Peyer's patch (tissue), 4 donors: ENCODE data around the gene COPS9.

Experiments used
- POLR2A ChIP-seq, 2 donors: fragments of 450-650 bp; IDR thresholded peaks; one replicate each; pipeline ENCODE4 v1.5.1; 2017; ENCODE audit warnings: antibody characterized with exemption in 2 of 2, mild to moderate bottlenecking in 2 of 2, moderate library complexity in 2 of 2
- TF ChIP-seq, protein P1 (sequence below), 6 experiments: fragments of 450-650 bp in 4 of 6; fragments of 200-600 bp in 2 of 6; sonication (generic) in 1 of 6; IDR thresholded peaks; one replicate each; pipeline ENCODE4 v1.5.1; 2017 to 2019; ENCODE audit warnings: antibody characterized with exemption in 6 of 6, mild to moderate bottlenecking in 3 of 6, moderate library complexity in 1 of 6

DNA sequence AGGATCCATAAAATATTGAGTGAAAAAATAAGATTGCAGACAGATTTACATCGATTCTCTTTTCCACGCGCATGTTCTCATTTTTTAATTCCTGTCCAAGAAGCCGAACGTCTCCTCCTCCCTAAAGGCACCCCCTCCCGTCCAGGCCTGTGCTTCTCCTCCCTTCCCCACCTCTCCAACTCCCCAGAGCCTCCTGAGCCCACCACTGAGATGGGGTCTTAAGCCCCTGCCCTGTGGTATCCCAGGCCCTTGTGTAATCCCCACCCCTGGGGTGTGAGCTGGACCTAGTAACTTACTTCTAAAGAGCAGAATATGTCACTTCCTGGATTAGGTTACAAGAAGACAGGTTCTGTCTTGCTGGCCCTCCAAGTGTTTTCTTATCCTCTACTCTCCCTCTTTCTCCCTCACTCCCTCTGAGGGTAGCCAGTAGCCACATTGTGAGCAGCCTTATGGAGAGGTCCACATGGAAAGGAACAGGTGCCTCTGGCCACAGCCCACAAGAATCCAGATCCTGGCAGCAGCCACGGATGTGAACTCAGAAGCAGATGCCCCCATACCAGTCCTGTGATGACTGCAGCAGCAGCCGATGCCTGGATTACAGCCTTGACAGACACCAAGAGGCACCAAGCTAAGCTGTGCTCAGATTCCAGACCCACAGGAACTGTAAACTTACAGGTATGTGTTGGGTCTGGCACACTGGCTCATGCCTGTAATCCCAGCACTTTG, 44.0 kb upstream of the COPS9 start:
- TF ChIP-seq, protein P1, sequence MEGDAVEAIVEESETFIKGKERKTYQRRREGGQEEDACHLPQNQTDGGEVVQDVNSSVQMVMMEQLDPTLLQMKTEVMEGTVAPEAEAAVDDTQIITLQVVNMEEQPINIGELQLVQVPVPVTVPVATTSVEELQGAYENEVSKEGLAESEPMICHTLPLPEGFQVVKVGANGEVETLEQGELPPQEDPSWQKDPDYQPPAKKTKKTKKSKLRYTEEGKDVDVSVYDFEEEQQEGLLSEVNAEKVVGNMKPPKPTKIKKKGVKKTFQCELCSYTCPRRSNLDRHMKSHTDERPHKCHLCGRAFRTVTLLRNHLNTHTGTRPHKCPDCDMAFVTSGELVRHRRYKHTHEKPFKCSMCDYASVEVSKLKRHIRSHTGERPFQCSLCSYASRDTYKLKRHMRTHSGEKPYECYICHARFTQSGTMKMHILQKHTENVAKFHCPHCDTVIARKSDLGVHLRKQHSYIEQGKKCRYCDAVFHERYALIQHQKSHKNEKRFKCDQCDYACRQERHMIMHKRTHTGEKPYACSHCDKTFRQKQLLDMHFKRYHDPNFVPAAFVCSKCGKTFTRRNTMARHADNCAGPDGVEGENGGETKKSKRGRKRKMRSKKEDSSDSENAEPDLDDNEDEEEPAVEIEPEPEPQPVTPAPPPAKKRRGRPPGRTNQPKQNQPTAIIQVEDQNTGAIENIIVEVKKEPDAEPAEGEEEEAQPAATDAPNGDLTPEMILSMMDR (IDR thresholded peaks at IDR 0.05) = no peak
- TF ChIP-seq POLR2A (IDR thresholded peaks at IDR 0.05) = no peak
